Retinal pigment epithelial cell (primary cell): ENCODE measurements around the gene FSTL4.

Experiments
- DNase-seq: peaks from one replicate; pipeline ENCODE4 v3.0.0-alpha.2; 2010; ENCODE audit warnings: low read depth
- H3K4me3 ChIP-seq: 2 replicates; pipeline ENCODE4 v1.5.1; 2011; ENCODE audit warnings: mild to moderate bottlenecking, low read length, control low read depth, moderate library complexity
- CTCF ChIP-seq: conservative IDR thresholded peaks from 2 replicates; pipeline ENCODE4 v1.5.1; 2011; ENCODE audit warnings: low read depth, low read length, control low read depth, inconsistent platforms

The FSTL4 gene

GRCh38 chr5:133460172-133460758 is 152.1 kb downstream of the FSTL4 start:
- no peak for DNase-seq
- TF ChIP-seq CTCF = peak; percentile 65

GRCh38 chr5:133459474-133460160 is 152.7 kb downstream of the FSTL4 start:
- no peak for TF ChIP-seq CTCF
- no peak for DNase-seq

More at GRCh38 chr5:133460172-133460758, 152.1 kb downstream of the FSTL4 start:
- H3K4me3 ChIP-seq = no peak overlapping the region

GRCh38 chr5:133458435-133458834 is 153.9 kb downstream of the FSTL4 start:
- TF ChIP-seq CTCF = no peak
- DNase-seq = no peak
- no peak overlapping the region for H3K4me3 ChIP-seq

More at GRCh38 chr5:133459474-133460160, 152.7 kb downstream of the FSTL4 start:
- H3K4me3 ChIP-seq = no peak overlapping the region

GRCh38 chr5:133457439-133458355 is 154.6 kb downstream of the FSTL4 start:
- H3K4me3 ChIP-seq = no peak overlapping the region
- no peak for DNase-seq
- no peak for TF ChIP-seq CTCF

GRCh38 chr5:133456933-133457402 is 155.4 kb downstream of the FSTL4 start:
- DNase-seq = no peak
- no peak for TF ChIP-seq CTCF
- H3K4me3 ChIP-seq = no peak overlapping the region

- no peak overlapping the region for H3K4me3 ChIP-seq
- DNase-seq = no peak
- TF ChIP-seq CTCF = no peak
Measured at GRCh38 chr5:133455676-133456075, 156.7 kb downstream of the FSTL4 start.
